HG03135 (cell line): ENCODE results near the gene RCOR1.
"Not testable (repeated sequence)": the region's sequence is repeated elsewhere in the genome, so short reads cannot be mapped to it uniquely, and the experiment has no call there.

Experiments
- ATAC-seq: cut with Tn5 transposase; IDR thresholded peaks from one replicate; pipeline ENCODE4 v1.9.1; 2021; ENCODE audit warnings: mild to moderate bottlenecking, moderate library complexity; ENCODE audit not compliant: unreplicated experiment

Gene RCOR1

DNA sequence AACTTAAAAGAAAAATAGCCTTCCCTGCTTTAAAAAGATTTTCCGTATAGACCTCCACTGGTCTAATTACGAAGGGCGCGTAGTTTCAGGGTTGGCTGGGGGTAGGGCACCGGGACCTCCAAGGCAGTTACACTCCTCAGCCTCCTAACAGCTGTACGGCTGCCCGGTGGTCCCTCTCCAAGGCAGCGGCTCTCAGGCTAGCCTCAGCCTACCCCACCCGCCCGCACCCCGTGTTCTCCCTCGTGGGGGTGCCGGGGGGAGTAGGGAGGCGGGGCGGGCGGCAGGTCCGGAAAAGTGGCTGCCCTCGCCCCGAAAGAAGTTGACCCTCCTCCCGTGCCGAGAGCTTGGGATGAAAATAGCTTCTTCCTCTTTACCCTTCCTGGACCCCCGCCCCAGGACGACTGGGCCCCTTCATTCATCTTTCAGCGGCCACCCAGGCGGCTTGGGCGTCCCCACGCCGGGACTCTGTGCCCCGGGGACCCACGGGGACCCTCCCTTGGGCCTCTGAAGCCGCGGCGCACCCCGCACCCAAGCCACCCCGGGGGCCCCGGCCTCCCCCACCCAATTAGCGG, 991 bp upstream of the RCOR1 start:
- ATAC-seq, result no peak

DNA sequence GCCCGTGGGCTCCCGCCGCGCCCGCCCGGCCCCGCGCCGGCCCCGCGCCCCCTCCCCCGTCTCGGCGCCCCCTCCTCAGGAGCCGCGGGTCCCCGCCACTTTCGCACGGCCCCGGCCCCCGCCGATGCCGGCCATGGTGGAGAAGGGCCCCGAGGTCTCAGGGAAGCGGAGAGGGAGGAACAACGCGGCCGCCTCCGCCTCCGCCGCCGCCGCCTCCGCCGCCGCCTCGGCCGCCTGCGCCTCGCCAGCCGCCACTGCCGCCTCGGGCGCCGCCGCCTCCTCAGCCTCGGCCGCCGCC, 263 bp downstream of the RCOR1 start:
- ATAC-seq, result peak; percentile 7

DNA sequence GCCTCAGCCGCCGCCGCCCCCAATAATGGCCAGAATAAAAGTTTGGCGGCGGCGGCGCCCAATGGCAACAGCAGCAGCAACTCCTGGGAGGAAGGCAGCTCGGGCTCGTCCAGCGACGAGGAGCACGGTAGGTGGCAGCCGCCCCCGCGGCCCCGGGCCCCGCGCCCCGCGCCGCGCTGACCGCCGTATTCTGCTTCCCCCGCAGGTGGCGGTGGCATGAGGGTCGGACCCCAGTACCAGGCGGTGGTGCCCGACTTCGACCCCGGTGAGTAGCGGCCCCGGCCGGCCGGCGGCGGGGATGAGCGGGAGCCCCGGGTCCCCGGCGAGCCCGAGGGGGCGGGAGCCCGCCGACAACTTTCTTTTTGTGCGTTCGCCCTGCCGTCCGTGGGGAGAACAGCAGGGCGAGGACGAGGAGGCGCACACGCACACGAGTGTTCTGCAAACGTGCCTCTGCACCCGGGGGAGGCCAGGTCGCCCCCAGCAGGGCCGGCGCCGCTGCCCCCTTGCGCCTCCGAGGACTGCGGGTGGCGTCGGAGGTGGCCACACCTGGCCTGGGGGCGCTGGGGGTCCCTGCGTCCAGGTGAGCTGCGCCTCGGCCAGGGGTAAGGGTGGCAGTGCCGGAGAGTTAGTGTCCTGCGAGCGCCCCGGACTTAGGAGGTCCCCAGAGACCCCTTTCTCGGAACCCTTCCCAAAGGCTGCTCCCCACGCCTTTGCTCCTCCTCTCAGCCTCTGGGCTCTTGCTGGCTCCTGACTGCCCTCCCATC, 794 bp downstream of the RCOR1 start:
- ATAC-seq, result peak; percentile 21

DNA sequence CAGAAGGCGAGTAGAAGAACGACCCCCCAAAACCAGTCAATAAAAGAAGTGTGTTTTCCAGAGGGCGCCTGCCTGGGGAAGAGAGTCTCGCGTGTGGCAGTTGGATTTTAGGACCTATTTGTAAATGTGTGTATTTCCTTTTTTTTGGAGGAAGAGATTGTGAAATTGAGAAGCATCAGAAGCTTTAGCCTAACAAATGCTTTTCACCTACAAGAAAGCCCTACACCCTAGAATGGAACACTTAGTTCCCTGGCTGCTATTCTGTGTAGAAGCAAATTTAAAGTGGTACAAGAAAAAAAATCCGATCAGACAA, 1.3 kb downstream of the RCOR1 start:
- no peak for ATAC-seq

DNA sequence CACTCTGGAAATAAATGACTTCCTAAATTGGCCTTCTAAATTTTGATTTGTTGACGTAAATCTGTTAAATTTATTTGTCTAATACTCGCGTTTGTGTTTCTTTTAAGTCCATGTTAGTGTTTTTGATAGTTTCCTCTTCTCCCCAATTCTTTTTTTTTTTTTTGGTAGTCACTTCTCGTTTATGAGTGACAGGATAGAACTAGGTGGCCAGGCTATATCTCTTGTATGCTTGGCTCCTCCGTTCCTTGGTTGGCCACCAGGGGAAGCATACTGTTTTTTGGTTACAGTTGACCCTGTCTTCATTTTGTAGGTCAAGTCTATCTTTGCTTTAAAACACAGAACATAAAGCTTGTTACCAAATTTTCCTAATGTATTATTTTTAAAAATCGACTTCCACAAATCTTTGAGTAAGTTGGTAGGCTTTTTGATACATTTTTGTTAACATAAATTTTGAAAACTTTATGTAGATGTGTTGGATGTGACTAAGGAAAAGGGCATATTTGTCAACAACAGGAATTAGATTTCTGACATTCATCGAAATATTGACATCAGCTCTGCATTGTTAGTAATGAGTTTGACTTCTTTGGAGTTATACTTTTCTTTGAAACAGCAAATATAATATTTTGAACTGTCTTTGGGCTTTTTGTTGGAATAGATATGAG, 2.2 kb downstream of the RCOR1 start:
- no peak for ATAC-seq

DNA sequence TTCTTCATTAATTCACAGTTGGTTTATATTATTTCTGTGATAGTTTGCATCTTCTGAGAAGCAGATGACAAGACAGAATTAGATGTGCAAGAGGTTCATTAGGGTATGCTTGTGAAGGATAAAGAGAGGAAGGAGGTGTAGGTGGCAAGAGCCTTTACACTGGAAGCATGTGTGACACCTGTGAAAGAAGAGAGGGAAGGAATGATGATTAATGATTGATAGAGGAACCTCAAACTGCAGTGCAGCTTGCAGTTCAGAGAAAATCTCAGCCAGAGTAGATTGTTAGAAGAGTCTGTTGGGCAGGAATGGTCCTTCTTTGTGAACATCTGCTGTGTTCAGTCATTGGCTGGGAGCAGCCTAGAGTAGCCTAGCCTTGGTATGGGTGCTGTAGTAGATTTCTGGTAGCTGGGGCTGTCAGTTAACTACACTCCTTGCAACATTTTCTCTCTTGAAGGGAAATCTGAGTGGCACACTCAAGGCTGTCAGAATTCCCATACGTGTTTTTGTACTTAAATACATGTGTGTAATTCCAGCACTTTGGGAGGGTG, 9.0 kb downstream of the RCOR1 start:
- ATAC-seq, result no peak

DNA sequence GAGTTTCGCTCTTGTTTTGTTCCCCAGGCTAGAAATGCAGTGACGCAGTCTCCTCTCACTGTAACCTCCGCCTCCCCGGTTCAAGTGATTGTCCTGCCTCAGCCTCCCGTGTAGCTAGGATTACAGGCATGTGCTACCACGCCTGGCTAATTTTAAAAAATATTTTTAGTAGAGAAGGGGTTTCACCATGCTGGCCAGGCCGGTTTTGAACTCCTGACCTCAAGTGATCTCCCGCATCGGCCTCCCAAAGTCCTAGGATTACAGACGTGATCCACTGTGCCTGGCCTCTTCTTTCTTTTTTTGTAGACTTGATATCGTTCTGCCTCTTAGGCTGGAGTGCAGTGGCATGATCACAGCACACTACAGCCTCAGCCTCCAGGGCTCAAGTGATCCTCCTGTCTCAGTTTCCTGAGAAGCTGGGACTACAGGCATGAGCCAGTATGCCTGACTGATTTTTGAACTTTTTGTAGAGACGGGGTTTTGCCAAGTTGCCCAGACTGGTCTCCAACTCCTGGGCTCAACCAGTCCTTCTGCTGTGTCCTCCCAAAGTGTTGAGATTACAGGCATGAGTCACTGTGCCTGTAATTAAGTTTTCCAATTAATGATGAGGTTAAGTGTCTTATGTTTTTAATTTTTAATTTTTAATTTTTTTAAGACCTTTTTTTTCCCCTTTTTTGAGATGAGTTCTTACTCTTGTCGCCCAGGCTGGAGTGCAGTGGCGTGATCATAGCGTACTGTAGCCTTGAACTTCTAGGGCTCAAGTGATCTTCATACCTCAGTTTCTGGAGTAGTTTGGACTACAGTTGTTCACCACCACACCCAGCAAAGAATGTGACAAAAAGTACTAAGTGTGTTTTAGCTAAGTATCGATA, 10.2 kb downstream of the RCOR1 start:
- ATAC-seq, result no peak

DNA sequence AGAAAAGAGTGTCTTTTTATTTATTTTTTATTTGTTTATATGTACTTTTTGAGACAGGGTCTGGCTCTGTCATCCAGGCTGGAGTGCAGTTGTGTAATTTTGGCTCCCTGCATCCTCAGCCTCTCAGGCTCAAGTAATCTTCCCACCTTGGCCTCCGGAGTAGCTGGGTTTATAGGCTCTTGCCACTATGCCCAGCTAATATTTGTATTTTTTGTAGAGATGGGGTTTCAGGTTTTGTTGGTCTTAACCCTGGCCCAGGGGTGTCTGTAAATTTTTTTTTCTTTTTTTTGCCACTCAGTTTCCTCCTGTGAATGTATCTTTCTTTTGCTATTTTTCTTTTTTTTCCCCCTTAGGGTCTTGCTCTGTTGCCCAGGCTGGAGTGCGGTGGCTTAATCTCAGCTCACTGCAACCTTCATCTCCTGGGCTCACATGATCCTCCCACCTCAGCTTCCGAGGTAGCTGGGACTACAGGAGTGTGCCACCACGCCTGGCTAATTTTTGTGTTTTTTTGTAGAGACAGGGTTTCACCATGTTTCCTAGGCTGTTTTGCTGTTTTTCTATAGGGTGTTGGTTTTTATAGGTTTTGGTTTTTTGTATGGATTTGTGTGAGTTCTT, 11.0 kb downstream of the RCOR1 start:
- ATAC-seq, result no peak

DNA sequence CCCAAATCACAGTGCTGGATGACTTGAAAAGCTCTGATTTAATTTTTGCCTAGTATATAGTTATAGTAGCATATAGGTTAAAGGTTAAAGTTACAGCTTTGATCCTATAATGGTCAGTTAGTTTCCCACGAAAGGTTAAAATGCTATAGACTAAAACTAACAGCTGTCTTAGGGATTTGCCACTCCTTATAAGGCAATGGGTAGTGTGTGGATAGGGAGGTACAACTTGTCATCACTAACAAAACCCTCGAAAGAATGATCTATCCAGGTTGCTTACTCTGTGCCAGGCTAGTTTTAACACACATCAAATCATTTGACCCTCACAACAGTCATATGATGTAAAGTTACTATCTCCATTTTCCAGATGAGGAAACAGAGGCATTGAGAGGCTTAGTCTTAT, 11.7 kb downstream of the RCOR1 start:
- ATAC-seq, result no peak

DNA sequence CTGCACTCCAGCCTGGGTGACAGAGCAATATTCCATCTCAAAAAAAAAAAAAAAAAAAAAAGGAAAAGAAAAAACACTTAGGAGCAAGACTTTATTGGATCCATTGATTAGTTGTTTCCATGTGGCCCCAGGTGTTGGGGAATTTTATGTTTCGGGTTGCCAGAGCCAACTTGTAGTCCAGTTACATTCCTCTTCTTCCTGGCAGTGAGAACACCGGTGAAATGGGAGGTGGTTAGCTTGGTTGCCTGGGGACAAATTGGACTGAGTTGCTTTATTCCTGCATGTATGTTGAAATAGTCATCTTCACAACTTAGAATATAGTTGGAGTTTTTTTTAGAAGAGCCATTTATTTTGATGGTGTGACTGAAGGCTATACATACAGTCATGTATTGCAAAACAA, 12.6 kb downstream of the RCOR1 start:
- ATAC-seq, result no peak

DNA sequence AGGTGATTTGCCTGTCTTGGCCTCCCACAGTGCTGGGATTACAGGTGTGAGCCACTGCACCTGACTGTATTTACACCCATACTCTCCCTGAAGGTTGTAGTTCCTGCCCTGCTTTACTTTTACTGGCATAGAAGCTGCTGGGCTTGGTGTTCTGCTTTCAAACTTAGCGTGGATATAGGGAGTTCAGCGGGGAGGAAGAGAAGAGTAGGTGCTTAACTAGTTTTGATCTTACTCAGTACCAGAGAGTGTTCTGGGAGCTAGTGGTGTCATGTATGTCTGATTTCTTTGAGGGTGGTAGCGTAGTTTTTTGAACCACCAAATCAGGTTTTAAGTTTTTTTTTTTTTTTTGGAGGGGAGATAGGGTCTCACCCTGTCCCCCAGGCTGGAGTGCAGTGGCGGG, 13.8 kb downstream of the RCOR1 start:
- ATAC-seq, result peak; percentile 42

DNA sequence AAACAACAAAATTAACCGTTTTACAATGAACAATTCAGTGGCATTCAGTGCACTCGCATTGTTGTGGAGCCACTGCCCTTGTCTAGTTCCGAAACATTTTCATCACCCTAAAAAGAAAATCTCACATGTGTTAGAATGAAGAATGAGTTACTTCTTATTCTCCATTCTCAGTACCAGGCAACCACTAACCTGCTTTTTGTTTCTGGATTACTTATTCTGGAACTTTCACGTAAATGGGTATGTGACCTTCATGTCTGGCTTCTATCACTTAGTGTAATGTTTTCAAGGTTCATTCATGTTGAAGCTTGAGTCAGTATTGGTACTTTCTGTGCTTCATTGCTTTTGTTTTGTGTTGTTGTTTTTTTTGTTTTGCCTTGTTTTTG, 15.6 kb downstream of the RCOR1 start:
- peak; percentile 47 for ATAC-seq

DNA sequence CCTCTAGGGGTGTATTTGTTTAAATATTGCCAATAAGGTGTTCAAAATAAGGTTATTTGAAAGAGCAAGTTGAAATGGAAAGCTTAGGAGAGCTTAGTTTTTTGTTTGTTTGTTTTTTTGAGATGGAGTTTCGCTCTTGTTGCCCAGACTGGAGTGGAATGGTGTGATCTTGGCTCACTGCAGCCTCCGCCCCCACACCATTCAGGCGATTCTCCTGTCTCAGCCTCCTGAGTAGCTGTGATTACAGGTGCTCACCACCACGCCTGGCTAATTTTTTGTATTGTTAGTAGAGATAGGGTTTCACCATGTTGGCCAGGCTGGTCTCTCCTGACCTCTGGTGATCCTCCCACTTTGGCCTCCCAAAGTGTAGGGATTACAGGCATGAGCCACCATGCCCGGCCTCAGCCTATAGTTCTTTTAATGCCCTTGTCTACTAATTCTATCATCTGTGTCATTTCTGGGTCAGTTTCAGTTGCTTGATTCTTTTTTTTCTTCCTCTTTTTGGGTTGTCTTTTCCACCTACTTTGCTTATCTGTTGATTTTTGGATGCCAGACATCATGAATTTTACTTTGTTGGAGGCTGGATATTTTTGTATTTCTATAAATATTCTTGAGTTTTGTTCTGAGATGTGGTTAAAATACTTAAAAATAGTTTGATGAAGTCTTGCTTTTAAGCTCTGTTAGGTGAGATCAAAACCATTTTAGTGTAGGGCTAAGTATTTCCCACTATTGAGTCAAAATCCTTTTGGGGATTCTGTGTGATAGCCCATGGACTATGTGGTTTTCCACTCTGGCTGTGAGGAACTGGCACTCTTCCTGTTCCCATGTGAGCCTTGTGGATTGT, 18.7 kb downstream of the RCOR1 start:
- ATAC-seq, result no peak

DNA sequence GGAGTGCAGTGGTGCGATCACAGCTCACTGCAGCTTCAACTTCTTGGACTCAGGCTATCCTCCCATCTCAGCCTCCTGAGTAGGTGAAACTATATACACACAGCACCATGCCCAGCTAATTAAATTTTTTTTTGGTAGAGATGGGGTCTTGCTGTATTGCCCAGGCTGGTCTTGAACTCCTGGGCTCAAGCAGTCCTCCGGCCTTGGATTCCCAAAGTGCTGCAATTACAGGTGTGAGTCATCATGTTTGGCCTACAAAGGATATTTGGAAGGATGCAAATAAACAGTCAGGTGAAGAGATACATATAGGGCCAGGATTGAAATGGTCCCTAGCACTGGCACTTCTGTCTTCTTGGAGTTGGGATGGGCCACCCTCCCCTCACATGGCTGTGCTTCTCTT, 23.9 kb downstream of the RCOR1 start:
- no peak for ATAC-seq

DNA sequence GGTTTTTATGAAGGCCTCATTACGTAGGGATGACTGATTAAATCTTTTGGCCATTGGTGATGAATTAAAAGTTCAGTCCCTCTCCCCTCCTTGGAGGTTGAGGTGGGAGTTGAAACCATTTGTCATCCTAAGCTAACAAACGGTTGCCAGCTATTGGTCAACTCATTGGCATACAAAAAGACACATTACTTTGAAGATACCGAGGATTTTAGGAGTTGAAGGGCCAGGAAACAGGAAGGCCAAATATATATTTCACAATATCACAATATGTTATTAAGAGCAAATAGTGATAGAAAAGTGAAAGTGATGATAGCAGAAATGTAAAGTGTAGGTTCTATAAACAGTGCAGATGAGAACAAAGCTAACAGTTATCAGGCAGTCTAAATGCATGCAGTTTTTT, 24.4 kb downstream of the RCOR1 start:
- no peak for ATAC-seq

DNA sequence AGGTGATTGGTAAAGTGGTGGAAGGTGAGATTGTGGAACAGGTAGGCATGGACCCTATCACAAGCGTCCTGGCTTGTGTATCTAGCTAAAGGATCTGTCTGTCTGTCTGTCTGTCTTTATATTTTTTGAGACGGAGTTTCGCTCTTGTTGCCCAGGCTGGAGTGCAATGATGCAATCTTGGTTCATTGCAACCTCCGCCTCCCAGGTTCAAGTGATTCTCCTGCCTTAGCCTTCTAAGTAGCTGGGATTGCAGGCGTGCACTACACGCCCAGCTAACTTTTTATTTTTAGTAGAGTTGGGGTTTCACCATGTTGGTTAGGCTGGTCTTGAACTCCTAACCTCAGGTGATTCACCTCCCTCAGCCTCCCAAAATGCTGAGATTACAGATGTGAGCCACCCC, 26.6 kb downstream of the RCOR1 start:
- ATAC-seq, result not testable (repeated sequence)

DNA sequence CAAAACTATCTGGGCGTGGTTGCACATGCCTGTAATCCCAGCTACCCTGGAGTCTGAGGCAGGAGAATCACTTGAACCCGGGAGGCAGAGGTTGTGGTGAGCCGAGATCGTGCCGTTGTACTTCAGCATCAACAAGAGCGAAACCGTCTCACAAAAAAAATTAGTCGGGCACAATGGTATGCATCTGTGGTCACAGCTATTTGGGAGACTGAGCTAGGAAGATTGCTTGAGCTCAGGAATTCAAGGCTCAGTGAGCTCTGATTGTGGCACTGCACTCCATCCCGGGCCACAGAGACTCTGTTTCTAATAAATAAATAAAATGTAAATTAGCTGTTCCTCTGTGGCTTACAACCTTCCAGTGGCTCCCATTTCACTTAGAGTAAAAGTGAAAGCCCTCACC, 28.0 kb downstream of the RCOR1 start:
- no peak for ATAC-seq

DNA sequence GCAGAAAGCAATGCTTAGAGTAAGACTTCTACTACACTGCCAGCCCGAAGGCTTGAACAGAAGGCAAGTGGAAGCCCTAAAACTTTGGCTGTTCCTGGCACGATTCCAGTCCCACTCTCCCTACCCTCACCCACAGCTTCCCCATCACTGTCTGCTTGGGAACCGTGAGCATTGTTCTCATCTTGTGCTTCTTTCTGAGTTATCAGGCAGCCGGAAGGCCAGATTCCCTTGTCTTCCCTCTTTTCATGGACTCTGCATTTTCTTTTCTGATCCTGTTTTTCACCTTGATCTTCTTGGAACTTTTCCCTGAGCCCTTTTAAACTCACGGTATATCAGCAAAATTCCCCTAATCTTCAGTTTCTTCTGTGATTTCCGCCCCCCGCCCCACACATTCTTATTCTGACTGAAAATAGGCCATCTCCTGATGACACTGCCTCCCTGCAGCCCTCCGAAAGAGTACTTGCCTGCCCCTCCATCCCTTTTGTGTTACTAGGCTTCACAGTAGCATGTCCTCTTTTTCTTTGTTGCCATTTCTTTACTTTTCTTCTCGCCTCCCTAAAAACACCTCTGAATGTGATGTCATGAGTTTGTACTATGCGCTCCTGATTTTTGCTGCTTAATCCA, 29.9 kb downstream of the RCOR1 start:
- no peak for ATAC-seq

DNA sequence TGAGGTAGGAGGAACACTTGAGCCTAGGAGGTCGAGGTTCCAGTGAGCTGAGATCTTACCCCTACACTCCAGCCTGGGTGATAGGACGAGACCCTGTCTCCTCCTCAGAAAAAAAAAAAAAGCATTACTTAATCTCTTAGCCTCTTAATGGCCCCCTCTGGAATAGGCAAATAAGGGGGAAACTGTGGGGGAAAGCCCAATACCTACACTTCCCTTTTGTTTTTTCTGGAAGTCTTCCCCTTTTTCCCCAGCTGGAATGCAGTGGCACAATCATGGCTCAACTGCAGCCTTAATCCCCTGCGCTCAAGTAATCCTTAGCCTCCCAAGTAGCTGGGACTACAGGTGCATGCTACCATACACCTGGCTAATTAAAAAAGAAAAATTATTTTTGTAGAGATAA, 32.2 kb downstream of the RCOR1 start:
- ATAC-seq, result no peak
